GM18867 (cell line): Measurements from ENCODE around the gene PRKAR1B.

Experiments used
- ATAC-seq: cut with Tn5 transposase; IDR thresholded peaks from one replicate; pipeline ENCODE4 v1.9.1; 2021; ENCODE audit warnings: mild to moderate bottlenecking, moderate library complexity; ENCODE audit not compliant: unreplicated experiment

Gene PRKAR1B

DNA sequence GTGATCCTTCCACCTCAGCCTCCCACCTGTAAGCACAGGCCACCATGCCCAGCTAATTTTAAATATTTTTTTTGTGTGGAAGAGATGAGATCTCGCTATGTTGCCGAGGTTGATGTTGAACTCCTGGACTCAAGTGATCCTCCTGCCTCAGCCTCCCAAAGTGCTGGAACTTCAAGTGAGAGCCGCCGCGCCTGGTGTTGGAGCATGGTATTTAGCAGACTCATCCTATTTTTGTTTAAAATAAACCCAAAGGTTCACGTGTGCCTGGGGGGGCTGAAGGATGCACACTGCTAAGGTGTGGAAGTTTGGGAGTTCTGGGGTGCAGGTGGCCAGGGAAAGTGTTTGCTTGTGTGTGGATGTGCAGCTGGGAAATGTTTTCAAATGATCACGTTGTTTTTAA, 225.6 kb downstream of the PRKAR1B start:
- ATAC-seq = no peak

DNA sequence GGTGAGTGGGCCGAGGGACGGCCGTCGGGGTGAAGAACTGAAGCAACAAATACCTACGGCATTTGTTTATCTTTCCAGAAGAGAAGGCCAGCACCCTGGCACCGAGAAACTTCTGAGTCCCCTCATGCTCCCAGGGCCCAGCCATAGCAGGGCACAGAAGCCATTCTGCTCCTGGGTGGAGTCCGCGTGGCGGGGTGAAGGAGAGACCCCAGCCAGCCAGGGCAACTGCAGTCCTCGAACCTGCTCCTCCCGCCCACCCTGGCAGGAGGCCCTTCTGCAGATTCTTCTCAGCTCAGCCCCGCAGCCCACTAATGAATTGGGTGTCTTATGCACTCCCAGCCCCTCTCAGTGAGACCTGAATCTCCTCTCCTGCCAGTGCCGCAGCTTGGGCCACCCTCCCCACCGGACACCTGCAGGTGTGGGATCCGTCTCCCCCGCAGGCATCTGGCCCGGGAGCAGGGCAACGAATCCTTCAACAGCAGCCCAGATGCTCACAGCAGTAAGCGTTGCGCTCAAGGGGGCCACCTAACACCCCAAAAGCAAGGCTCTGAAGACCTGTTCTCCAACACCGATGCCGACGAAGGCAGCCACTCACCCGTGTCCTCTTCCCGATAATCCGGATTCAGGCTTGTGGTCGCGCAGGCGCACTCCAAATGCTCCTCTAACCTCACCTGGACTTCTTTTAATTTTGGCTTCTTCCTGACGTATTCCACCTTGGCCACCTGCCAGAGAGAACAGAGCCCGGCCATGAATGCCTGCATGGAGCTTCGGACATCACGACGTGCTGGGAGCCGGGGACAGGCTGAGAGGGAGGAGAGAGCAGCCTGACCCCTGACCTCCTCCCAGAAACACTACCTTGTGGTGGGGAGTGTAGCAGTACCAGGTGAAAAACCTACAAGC, 226.3 kb downstream of the PRKAR1B start:
- ATAC-seq = no peak

DNA sequence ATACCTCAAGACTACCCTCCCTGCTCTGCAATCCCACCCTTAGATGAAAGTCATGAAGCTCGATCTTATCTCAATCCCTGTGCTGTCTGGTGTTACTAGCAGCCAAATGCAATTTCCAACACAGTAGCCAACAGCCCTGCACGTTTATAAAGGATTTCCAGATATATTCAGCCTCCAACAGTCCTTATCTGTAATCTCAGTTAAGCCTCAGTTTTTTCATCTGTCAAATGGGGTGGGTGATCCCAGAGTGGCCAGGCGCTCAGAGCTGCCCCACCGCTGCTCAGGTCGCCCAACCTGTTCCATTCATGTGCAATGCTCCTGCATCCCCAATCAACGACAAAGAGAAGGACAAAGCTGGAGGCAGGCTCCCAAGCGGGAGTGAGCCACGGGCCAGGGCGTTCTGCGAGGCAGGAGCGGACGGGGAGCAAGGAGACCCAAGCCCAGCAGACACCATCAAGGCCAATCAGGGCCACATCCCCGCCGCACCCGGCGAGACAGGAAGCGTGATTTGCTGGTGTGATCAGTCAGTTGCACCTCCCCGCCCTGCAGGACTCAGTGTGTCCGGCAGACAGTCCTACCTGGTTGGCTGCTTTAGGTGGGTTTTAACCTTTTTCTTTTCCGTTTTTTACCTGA, 227.1 kb downstream of the PRKAR1B start:
- ATAC-seq = no peak
